Mucosa of gallbladder (tissue), 1 donor: Measurements from ENCODE around the gene LTF. TPM values are rescaled to one million over a fixed set of nuclear protein-coding genes. Genes with fewer than 3 reads are reported as not detected.
"Not testable (repeated sequence)": the region's sequence is repeated elsewhere in the genome, so short reads cannot be mapped to it uniquely, and the experiment has no call there.

Experiments used
- DNase-seq: peaks from one replicate; pipeline ENCODE4 v3.0.0-alpha.2; 2020; ENCODE audit warnings: low spot score
- total RNA-seq: library from RNA; stranded (reverse); gene quantifications from one replicate; pipeline ENCODE4 v1.2.1, GENCODE V29; 2021
- donor health status: DM: no; HTN: no; CAD: no.

The LTF gene
- total RNA-seq, 1 donor from 2014 or later: 0.83 TPM

GRCh38 chr3:46395766-46396530, 68.8 kb downstream of the LTF start:
- no peak for DNase-seq

GRCh38 chr3:46395210-46395661, 69.5 kb downstream of the LTF start:
- no peak for DNase-seq

GRCh38 chr3:46393554-46394434, 70.9 kb downstream of the LTF start:
- no peak for DNase-seq

- no peak for DNase-seq
Observed at GRCh38 chr3:46393011-46393410, 71.7 kb downstream of the LTF start.

- not testable (repeated sequence) for DNase-seq
Observed at GRCh38 chr3:46391526-46391925, 73.2 kb downstream of the LTF start.

GRCh38 chr3:46389306-46389705, 75.4 kb downstream of the LTF start:
- DNase-seq: no peak

- DNase-seq: not testable (repeated sequence)
Observed at GRCh38 chr3:46388847-46389246, 75.9 kb downstream of the LTF start.

- no peak for DNase-seq
Observed at GRCh38 chr3:46386205-46386604, 78.5 kb downstream of the LTF start.

Other genes starting within 250 kb of the LTF start
- not detected for gene CCR3, start 222.4 kb downstream of the LTF start, total RNA-seq
- gene CCR2, start 110.8 kb downstream of the LTF start, total RNA-seq: 4.1 TPM
- 3.9 TPM for gene CCR5, start 94.0 kb downstream of the LTF start, total RNA-seq
- gene CCRL2, start 57.6 kb downstream of the LTF start, total RNA-seq: 9.1 TPM
- not detected for gene RTP3, start 33.1 kb upstream of the LTF start, total RNA-seq
- 1.9 TPM for gene LRRC2, start 101.4 kb upstream of the LTF start, total RNA-seq
- gene FAM240A, start 147.6 kb upstream of the LTF start, total RNA-seq: not detected
- 43.8 TPM for gene ALS2CL, start 228.8 kb upstream of the LTF start, total RNA-seq
- gene TMIE, start 236.5 kb upstream of the LTF start, total RNA-seq: 0.29 TPM